Upper lobe of left lung (tissue), 4 donors: Measurements from ENCODE around the gene PRXL2A.

Experiments used
- POLR2A ChIP-seq, 4 donors: fragments of 450-650 bp; IDR thresholded peaks; one replicate each; pipeline ENCODE4 v1.5.1; 2016 to 2017; ENCODE audit warnings: antibody characterized with exemption in 4 of 4, mild to moderate bottlenecking in 2 of 4
- POLR2AphosphoS5 ChIP-seq, 2 donors: sonication (generic); formaldehyde crosslinking; IDR thresholded peaks; one replicate each; pipeline ENCODE4 v1.5.1; 2017; ENCODE audit warnings: antibody characterized with exemption in 2 of 2
- TF ChIP-seq, protein P1 (sequence below), 6 experiments: fragments of 450-650 bp in 4 of 6; fragments of 200-600 bp in 2 of 6; sonication (generic) in 2 of 6; IDR thresholded peaks; one replicate each; pipeline ENCODE4 v1.5.1; 2016 to 2019; ENCODE audit warnings: antibody characterized with exemption in 6 of 6

DNA sequence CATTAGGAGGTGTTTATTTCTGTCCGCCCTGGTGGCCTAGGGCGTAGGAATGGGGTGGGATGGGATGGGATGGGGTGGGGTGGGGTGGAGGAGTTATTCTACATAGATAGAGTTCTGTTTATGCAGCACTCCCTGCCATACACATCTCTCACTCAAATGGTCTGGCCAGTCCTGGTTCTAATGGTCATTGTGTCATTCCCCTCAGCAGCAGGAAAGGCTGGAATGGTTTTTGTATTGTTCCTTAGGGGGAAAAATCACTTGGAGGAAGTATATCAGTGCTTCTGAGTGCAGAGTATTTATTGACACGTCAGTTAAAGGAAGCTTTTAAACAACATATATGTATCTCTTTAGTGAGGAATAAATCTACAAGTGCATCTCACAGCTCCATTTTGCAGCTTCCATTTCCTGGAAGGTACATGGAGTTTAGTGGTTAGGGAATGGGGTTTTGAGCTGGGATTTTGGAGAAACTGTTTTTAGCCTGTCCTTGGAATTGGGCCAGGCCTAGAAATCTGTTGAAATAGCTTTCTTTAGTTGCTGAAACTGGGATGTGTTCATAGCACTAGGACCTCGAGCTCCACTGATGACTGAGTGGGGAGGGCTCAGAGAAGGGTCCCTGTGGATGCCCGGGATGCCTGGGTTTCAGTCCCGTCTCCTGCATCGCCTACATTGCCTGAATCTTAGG is 54.1 kb downstream of the PRXL2A start:
- TF ChIP-seq, protein P1, sequence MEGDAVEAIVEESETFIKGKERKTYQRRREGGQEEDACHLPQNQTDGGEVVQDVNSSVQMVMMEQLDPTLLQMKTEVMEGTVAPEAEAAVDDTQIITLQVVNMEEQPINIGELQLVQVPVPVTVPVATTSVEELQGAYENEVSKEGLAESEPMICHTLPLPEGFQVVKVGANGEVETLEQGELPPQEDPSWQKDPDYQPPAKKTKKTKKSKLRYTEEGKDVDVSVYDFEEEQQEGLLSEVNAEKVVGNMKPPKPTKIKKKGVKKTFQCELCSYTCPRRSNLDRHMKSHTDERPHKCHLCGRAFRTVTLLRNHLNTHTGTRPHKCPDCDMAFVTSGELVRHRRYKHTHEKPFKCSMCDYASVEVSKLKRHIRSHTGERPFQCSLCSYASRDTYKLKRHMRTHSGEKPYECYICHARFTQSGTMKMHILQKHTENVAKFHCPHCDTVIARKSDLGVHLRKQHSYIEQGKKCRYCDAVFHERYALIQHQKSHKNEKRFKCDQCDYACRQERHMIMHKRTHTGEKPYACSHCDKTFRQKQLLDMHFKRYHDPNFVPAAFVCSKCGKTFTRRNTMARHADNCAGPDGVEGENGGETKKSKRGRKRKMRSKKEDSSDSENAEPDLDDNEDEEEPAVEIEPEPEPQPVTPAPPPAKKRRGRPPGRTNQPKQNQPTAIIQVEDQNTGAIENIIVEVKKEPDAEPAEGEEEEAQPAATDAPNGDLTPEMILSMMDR (IDR thresholded peaks at IDR 0.05) = no peak
- TF ChIP-seq POLR2AphosphoS5 (IDR thresholded peaks at IDR 0.05) = peak; percentile 8 to 39
- no peak for TF ChIP-seq POLR2A (IDR thresholded peaks at IDR 0.05)
